Caco-2 (cell line): ENCODE measurements around the gene AQP9. TPM values are rescaled to one million over a fixed set of nuclear protein-coding genes. Genes with fewer than 3 reads are reported as not detected.
A peak's percentile ranks its signal among the peaks of the same experiment; 100 is the strongest.

Experiments used
- BruUV-seq: library from RNA; stranded (reverse); fragments of 400-500 nt; replicated peaks from 2 replicates; lab custom pipeline; 2021; lab: Mats Ljungman, UMichigan
- CTCF ChIA-PET: fragments of 300-600 bp; sonication (Branson Sonifier 250); formaldehyde crosslinking; loops from one replicate; lab custom pipeline; 2022; ENCODE audit warnings: antibody characterized with exemption; lab: Charles Lee
- POLR2A ChIA-PET: fragments of 300-600 bp; sonication (Branson Sonifier 250); formaldehyde crosslinking; loops from one replicate; lab custom pipeline; 2022; ENCODE audit warnings: antibody characterized with exemption; lab: Charles Lee
- DNase-seq, 2 experiments: peaks; one replicate each; pipeline versions ENCODE4 v3.0.0 to v3.0.0-alpha.2; 2020 to 2022
- H3K27me3 ChIP-seq: replicated peaks from 2 replicates; pipeline ENCODE4 v1.6.0; 2011; ENCODE audit warnings: low read length; ENCODE audit not compliant: control insufficient read depth, insufficient read depth
- H3K36me3 ChIP-seq: 2 replicates; pipeline ENCODE4 v1.5.1; 2011; ENCODE audit warnings: low read length; ENCODE audit not compliant: control insufficient read depth, insufficient read depth
- H3K4me1 ChIP-seq: fragments of 250-450 bp; sonication (Bioruptor Pico); 2 replicates; pipeline ENCODE4 v1.5.1; 2020; ENCODE audit warnings: mild to moderate bottlenecking
- H3K4me3 ChIP-seq: 2 replicates; pipeline ENCODE4 v1.5.1; 2011; ENCODE audit warnings: low read depth, mild to moderate bottlenecking, control low read depth, low read length
- H3K9me3 ChIP-seq: fragments of 250-450 bp; sonication (Bioruptor Pico); 2 replicates; pipeline ENCODE4 v1.5.1; 2020; ENCODE audit warnings: mild to moderate bottlenecking, moderate library complexity
- H3K27ac Mint-ChIP-seq: one replicate; pipeline ENCODE4 v1.8.0; 2022; ENCODE audit warnings: mixed read lengths; ENCODE audit not compliant: unreplicated experiment
- H3K27me3 Mint-ChIP-seq: one replicate; pipeline ENCODE4 v1.8.0; 2022; ENCODE audit warnings: mixed read lengths; ENCODE audit not compliant: insufficient read depth, unreplicated experiment
- H3K36me3 Mint-ChIP-seq: one replicate; pipeline ENCODE4 v1.8.0; 2022; ENCODE audit warnings: mild to moderate bottlenecking, mixed read lengths; ENCODE audit not compliant: insufficient read depth, unreplicated experiment
- H3K4me1 Mint-ChIP-seq: one replicate; pipeline ENCODE4 v1.8.0; 2022; ENCODE audit warnings: low read depth, mixed read lengths; ENCODE audit not compliant: unreplicated experiment
- H3K4me3 Mint-ChIP-seq: one replicate; pipeline ENCODE4 v1.8.0; 2022; ENCODE audit warnings: mild to moderate bottlenecking, moderate library complexity, mixed read lengths; ENCODE audit not compliant: unreplicated experiment
- H3K9me3 Mint-ChIP-seq: one replicate; pipeline ENCODE4 v1.8.0; 2022; ENCODE audit warnings: mixed read lengths; ENCODE audit not compliant: unreplicated experiment
- intact Hi-C: fragments of 100-400 bp; cut with micrococcal nuclease; formaldehyde crosslinking; loops from one replicate; pipeline ENCODE4 v1.10.0; 2022; ENCODE audit not compliant: unreplicated experiment
- total RNA-seq: library from RNA; stranded (reverse); gene quantifications from 2 replicates; pipeline ENCODE4 v1.2.3, GENCODE V29; 2022
- TF ChIP-seq, protein P1 (sequence below), 2 experiments: fragments of 200-600 bp in 1 of 2; IDR thresholded peaks; 1 replicate in 1 of 2; 2 replicates in 1 of 2; pipeline versions ENCODE4 v1.5.1 to v1.8.0; 2011 to 2022; ENCODE audit warnings: antibody characterized with exemption in 1 of 2, control low read depth in 1 of 2, inconsistent platforms in 1 of 2, low read depth in 1 of 2, low read length in 1 of 2, mild to moderate bottlenecking in 1 of 2, moderate library complexity in 1 of 2; ENCODE audit not compliant: insufficient read depth in 1 of 2, severe bottlenecking in 1 of 2, unreplicated experiment in 1 of 2

Gene AQP9
- total RNA-seq, 1 experiment from 2014 or later: not detected

DNA sequence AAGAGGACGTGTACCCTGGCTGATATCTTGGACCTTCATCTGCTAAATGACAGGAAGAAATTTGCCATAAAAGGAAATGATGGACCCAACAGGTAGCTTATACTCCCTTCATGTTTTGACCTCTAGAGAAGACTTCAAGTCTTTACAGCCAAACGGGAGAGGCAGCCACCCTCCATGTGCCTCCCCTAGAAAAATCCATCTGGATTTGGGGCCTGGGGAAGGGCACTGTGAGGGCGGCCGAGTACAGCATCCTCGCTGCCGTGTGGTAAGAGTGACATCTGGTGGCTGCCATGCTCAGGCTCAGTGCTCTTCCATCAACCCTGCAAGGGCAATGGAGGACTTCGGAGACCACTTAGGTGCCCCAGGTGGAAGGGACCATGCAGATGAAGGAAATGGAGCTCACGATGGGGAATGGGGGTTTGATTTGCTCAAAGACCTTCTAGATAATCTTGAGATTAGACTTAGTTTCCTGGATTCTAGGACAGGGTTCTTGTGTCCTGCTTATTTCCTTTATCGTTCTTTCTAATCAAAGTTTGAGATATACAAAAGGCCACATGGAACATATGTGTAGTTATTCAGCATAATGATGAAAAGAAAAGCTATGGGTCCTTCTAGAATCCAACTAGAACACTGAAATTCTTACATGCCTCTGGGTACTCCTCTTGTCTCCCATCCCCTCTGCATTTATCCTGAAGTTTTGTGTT, 44.4 kb downstream of the AQP9 start:
- intact Hi-C loops: loop anchor here (1.0 to 10.0 kb wide), 6 partner anchors 67 to 428 kb away; no protein-coding TSS in a partner anchor
- H3K9me3 Mint-ChIP-seq: no peaks in the 10 kb centered on the region
- CTCF ChIA-PET: interaction anchor here (0.6 to 1.5 kb wide), 3 partner anchors 99 to 112 kb away, joined by 3 to 6 read pairs (median 3); no protein-coding TSS in a partner anchor
- H3K4me3 Mint-ChIP-seq: no peak overlapping the region
- Histone ChIP-seq H3K9me3 (no peaks in the 10 kb centered on the region), H3K4me3 (no peak overlapping the region), H3K27me3 (no peaks in the 10 kb centered on the region), H3K36me3 (no peaks in the 10 kb centered on the region), H3K4me1 (no peaks in the 10 kb centered on the region)
- peaks cover 22% of the 10 kb centered on the region for H3K27me3 Mint-ChIP-seq
- no peaks in the 10 kb centered on the region for H3K4me1 Mint-ChIP-seq
- peak; percentile 51 to 54 for DNase-seq
- POLR2A ChIA-PET: no interaction called here
- H3K27ac Mint-ChIP-seq: no peak overlapping the region
- no peaks in the 10 kb centered on the region for H3K36me3 Mint-ChIP-seq
- BruUV-seq: no TSS peak
- TF ChIP-seq, protein P1, sequence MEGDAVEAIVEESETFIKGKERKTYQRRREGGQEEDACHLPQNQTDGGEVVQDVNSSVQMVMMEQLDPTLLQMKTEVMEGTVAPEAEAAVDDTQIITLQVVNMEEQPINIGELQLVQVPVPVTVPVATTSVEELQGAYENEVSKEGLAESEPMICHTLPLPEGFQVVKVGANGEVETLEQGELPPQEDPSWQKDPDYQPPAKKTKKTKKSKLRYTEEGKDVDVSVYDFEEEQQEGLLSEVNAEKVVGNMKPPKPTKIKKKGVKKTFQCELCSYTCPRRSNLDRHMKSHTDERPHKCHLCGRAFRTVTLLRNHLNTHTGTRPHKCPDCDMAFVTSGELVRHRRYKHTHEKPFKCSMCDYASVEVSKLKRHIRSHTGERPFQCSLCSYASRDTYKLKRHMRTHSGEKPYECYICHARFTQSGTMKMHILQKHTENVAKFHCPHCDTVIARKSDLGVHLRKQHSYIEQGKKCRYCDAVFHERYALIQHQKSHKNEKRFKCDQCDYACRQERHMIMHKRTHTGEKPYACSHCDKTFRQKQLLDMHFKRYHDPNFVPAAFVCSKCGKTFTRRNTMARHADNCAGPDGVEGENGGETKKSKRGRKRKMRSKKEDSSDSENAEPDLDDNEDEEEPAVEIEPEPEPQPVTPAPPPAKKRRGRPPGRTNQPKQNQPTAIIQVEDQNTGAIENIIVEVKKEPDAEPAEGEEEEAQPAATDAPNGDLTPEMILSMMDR (IDR thresholded peaks at IDR 0.05; ENCODE audit: insufficient read depth in 1 of 2, low read depth in 1 of 2, low read length in 1 of 2, severe bottlenecking in 1 of 2, unreplicated experiment in 1 of 2): peak; percentile 88 to 90

DNA sequence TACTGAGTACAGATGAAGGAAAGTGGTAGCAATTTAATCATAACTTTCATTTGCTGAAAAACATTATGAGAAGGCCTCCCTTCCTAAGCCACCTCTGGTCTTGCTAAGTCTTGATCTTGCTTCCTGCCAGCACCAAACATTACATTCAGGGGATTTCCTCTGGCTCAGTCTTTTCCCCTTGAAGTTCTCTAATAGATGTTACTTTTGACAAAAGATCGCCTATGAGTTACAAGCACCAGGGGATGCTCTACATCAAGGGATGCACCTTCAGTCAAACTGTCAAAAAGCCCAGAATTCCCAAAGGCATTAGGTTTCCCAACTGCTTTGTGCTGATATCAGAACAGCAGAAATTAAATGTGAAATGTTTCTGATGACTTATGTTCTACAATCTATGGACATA, 47.3 kb downstream of the AQP9 start:
- no peaks in the 10 kb centered on the region for H3K36me3 Mint-ChIP-seq
- no peaks in the 10 kb centered on the region for H3K4me1 Mint-ChIP-seq
- H3K9me3 Mint-ChIP-seq: no peaks in the 10 kb centered on the region
- H3K27me3 Mint-ChIP-seq: peaks cover 32% of the 10 kb centered on the region
- intact Hi-C loops: loop anchor here (10.0 kb wide), 1 partner anchor 431 kb away; no protein-coding TSS in a partner anchor
- no peak overlapping the region for H3K4me3 Mint-ChIP-seq
- TF ChIP-seq, protein P1 (IDR thresholded peaks at IDR 0.05; ENCODE audit: insufficient read depth in 1 of 2, low read depth in 1 of 2, low read length in 1 of 2, severe bottlenecking in 1 of 2, unreplicated experiment in 1 of 2): no peak
- Histone ChIP-seq H3K27me3 (no peaks in the 10 kb centered on the region), H3K36me3 (no peaks in the 10 kb centered on the region), H3K9me3 (no peaks in the 10 kb centered on the region), H3K4me1 (no peaks in the 10 kb centered on the region), H3K4me3 (no peak overlapping the region)
- H3K27ac Mint-ChIP-seq: no peak overlapping the region
- CTCF ChIA-PET: no interaction called here
- POLR2A ChIA-PET: no interaction called here
- BruUV-seq: no TSS peak
- DNase-seq: no peak

DNA sequence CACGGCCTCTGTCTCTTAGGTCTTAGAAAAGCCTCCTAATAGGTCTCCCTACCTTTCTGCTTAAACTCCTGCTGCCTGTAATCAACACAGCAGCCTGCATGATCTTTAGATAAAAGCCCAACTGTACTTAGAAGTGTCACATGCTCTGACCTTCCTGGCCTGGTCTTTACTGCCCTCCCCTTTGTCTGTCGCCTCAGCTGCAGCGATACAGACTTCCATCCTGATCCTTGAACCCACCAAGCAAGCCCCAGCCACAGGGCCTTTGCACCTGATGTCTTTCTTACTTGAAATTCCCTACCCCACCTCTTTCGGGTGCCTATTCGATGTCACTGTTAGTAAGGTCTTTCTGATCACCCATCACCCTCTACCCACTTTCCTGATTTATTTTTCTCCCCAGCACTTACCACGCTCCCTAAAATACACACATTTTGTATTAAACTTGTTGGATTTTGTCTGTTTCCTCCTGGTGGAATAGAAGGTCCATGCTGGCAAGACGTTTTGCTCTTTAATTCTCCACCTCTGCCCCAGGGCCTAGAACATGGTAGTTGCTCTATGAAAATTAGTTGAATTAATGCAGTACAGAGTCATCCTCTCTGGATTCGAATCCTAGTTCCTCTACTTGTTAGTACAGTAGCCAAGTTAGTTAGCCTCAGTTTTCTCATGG, 51.1 kb downstream of the AQP9 start:
- no peaks in the 10 kb centered on the region for H3K36me3 ChIP-seq
- intact Hi-C loops: loop anchor here (10.0 kb wide), 1 partner anchor 434 kb away; no protein-coding TSS in a partner anchor
- POLR2A ChIA-PET: no interaction called here
- no peak for DNase-seq
- no peaks in the 10 kb centered on the region for H3K36me3 Mint-ChIP-seq
- peaks cover 3% of the 10 kb centered on the region; the same call in 1 of the 2 replicates for H3K9me3 ChIP-seq
- no TSS peak for BruUV-seq
- TF ChIP-seq, protein P1 (IDR thresholded peaks at IDR 0.05; ENCODE audit: insufficient read depth in 1 of 2, low read depth in 1 of 2, low read length in 1 of 2, severe bottlenecking in 1 of 2, unreplicated experiment in 1 of 2): no peak
- H3K9me3 Mint-ChIP-seq: peaks cover 2% of the 10 kb centered on the region
- no peak overlapping the region for H3K4me3 ChIP-seq
- H3K27me3 ChIP-seq: no peaks in the 10 kb centered on the region
- CTCF ChIA-PET: no interaction called here
- no peaks in the 10 kb centered on the region for H3K4me1 Mint-ChIP-seq
- H3K27ac Mint-ChIP-seq: no peak overlapping the region
- H3K4me3 Mint-ChIP-seq: no peak overlapping the region
- H3K27me3 Mint-ChIP-seq: peaks cover 24% of the 10 kb centered on the region
- no peaks in the 10 kb centered on the region for H3K4me1 ChIP-seq
